Islet of Langerhans (tissue), 1 donor: ENCODE data around the gene ARMC5.
"Not testable (repeated sequence)": the region's sequence is repeated elsewhere in the genome, so short reads cannot be mapped to it uniquely, and the experiment has no call there.

Experiments used
- FAIRE-seq: peaks from one replicate; lab custom pipeline; 2011; peaks lifted over from hg19 to GRCh38; lab: Jason Lieb, UNC

ARMC5 gene

GRCh38 chr16:31435341-31436220, 23.7 kb upstream of the ARMC5 start:
- FAIRE-seq = no peak

DNA sequence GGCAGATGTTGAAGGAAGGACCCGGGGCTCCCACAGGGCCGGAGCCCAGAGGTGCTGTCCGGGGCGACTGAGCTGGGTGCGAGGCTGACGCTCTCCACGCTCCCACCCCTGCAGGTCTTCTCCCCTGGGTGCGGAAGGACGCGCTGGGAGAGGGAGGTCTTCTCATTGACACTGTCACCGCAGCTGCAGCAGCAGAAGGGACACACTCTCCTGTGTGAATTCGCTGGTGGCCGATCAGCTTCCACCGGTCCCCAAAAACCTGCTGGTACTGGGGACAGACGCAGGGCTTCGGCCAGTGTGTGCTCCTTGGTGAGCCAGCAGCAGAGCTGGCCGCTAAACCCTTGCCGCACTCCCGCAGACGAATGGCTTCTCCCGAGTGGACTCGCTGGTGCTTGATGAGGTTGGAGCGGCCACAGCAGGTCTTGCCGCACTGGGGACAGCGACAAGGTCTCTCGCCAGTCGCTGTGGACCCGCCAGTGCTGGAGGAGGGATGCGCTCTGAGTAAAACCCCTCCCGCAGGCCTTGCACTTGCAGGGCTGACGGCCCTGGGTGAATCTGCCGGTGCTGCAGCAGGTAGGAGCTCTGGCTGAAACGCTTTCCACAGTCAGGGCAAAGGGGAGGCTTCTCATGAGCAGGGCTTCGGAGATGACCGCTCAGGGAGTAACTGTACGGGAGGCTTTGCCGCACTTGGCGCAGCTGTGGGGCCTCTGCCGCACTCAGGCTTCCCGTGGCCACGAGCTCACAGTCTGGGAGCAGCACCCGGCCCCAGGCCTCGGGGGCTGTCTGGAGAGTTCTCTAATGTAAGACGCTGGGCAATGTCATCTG, 22.9 kb upstream of the ARMC5 start:
- FAIRE-seq = no peak

DNA sequence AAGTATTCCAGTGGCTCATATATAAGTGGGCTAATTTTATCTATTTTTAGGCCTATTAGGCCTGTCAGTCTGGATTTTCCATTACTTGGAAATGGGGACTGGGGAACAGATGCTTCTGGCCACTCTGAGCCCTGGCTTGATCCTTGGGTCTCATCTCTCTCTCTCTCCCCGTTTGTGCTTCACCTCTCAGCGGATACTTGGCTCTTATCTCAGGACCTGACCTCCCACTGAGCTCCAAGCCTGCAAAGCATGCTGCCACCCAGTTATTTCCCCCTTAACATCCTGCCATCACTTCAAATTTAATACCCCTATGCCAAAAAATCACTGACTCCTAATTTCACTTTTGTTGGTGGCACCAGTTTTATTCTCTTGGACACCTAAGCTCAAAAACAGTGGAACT, 20.9 kb upstream of the ARMC5 start:
- FAIRE-seq = no peak

DNA sequence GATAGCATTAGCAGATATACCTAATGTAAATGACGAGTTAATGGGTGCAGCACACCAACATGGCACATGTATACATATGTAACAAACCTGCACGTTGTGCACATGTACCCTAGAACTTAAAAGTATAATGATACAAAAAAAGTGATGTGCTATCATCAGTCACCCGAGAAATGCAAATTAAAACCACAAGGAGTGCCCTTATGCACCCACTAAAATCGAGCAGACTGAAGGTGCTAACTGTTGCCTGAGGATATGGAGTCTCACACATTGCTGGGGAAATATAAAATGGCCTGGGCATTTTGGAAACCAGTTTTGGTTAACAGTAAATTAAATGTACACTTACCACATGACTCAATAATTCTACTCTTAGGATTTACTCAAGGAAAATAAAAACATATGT, 20.3 kb upstream of the ARMC5 start:
- FAIRE-seq = not testable (repeated sequence)

GRCh38 chr16:31439519-31439918, 19.8 kb upstream of the ARMC5 start:
- FAIRE-seq = no peak

GRCh38 chr16:31440516-31441184, 18.7 kb upstream of the ARMC5 start:
- no peak for FAIRE-seq

DNA sequence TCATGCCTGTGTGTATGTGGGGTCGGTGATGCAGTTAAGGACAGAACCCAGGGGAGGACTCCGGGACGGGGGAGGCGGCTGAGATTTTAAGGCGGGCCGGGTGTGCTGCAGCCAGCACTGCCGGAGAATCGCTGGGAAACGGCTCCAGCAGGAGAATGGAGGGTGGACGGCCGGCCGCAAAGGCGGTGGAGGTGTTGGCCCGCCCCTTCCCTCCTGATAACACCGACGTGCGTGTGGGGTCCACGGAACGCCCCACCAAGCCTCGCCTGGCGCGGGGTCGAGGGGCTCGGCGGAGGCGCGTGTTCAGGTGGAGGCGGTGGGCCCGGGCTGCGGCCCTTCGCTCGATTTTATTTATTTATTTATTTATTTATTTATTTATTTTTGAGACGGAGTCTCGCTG, 17.3 kb upstream of the ARMC5 start:
- no peak for FAIRE-seq

DNA sequence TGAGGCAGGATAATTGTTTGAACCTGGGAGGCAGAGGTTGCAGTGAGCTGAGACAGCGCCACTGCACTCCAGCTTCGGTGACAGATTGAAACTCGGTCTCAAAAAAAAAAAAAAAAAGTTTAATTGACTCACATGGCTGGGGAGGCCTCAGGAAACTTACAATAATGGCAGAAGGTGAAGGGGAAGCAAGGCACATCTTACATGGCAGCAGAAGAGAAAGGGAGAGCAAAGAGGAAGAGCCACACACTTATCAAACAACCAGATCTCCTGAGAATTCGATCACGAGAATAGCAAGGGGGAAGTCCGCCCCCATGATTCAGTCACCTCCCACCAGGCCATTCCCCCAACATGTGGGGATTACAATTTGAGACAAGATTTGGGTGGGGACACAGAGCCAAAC, 13.4 kb upstream of the ARMC5 start:
- FAIRE-seq = not testable (repeated sequence)

DNA sequence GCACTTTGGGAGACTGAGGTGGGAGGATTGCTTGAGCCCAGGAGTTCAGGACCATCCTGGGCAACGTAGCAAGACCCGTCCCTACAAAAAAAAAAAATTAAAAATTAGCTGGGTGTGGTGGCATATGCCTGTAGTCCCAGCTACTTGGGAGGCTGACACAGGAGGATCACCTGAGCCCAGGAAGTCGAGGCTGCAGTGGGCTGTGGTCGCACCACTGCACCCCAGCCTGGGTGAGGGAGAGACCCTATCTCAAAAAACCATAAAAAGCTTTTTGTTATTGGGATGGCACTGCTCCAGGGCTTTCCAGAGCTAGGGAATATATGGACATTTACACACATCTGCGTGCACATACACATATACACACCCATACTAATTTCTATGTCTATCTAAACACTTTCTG, 8.1 kb upstream of the ARMC5 start:
- no peak for FAIRE-seq

DNA sequence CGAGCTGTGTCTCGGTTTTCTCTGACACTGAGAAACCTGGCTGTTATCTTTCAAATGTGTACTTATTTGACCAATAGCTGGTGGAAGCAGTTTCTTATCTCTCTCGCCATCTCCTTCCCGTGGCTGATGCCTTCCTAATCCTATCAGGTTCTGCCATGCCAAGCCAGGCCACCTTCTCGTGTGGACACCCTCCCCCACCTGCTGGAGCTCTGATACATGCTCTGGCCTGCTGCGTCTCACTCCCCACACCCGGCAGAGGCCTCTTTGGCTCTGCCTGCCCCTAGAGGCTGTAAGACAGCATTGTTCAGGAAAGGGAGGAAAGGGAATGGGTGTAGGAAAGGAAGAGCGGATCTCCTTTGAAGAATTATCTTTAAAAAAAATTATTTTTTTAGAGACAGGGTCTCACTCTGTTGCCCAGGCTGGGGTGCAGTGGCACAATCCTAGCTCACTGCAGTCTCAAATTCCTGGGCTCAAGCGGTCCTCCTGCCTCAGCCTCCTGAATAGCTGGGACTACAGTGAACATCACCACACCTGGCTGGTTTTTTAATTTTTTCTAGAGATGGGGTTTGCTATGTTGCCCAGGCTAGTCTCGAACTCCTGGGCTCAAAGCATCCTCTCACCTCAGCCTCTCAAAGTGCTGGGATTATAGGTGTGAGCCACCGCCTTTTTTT, 7.5 kb upstream of the ARMC5 start:
- FAIRE-seq = no peak

GRCh38 chr16:31452631-31453106, 6.6 kb upstream of the ARMC5 start:
- FAIRE-seq = no peak

- no peak for FAIRE-seq
Observed at GRCh38 chr16:31453255-31454204, 5.8 kb upstream of the ARMC5 start.

- no peak for FAIRE-seq
Observed at GRCh38 chr16:31455601-31456314, 3.5 kb upstream of the ARMC5 start.

DNA sequence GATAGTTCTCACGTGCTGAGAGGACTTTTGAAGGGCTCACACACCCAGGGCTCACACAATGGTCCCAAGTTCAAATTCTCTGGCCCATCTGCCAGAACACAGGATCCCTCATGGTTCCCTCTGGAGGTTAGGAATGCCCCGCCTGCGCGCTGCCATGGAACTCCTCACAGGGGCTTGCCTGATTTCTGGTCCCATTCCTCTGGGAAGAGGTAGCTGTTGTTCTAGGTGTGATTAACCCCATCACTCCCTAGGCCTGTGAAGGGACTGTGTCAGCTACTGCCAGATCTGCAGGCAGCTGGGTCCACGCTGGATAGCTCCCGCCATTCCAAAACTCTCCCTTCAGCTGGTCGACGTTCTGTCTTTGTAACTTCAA, 2.3 kb upstream of the ARMC5 start:
- no peak for FAIRE-seq

DNA sequence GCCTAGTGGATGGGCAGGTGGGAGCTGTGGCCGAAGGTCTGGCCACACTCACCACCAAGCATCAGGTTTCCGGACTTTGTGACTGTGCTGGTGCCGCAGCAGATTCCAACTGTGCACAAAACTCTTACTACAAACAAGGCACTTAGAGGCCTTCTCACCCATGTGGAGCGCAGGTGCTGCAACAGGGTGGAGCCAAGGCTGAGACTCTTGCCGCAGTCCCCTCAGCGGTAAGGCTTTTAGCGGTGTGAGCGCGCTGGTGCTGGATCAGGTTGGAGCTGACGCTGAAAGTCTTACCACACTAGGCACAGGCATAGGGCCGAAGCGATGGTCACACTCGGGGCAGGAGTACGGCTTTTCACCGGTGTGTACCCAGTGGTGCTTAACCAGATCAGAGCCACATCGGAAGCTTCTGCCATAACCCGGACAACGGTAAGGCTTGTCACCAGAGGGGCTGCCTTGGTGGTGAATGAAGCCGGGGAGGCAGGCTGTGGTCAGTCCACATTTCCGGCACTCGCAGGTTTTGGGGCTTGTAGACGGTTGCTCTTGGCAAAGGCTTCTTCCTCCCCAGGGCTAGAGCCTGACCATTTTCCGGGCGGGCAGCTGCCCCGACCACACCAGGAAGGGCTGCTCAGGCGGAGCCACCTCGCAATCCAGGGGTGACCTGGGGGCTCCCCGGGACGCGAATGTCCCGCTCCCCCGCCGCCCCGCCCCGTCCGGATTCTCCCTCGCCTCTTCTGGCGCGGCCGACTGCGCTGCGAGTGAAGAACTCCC, 1.0 kb upstream of the ARMC5 start:
- no peak for FAIRE-seq

DNA sequence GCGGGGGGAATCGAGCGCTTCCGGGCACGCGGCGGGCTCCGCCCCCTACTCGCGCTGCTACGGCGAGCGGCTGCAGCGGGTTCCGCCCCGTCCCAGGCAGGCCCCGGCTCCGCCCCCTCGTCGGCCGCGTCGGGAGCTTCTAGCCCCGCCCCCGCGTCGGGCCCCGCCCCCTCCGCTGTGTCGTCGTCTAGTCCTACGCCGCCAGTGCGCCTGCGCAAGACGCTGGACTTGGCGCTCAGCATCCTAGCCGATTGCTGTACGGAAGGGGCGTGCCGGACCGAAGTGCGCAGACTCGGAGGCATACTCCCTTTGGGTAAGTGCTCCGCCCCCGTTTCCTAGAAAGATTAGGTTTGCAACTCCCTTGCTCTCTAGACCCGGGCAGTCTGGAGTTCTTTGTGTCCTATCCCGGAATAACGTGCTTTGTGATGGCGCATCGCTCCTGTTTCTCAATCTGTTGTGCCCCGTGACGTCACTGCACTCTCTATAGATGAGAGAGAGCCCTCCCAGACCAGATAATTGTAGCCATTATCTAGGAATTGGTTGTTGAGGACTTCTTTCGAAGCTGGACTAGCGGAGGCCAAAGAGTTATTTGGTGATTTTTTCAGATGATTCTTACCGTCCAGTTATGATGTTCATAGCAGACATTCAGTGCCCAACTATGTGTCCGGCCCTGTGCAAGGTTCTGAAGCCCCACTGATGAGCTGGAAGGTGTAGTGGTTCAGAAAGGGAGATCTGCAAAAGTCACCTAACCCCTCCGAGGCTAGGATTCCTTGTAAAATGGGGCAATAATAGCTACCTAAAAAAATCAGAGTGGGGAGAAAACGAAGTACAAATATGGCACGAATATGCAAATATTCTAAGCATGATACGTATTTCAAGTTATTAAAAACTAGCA, 633 bp downstream of the ARMC5 start:
- FAIRE-seq = no peak

DNA sequence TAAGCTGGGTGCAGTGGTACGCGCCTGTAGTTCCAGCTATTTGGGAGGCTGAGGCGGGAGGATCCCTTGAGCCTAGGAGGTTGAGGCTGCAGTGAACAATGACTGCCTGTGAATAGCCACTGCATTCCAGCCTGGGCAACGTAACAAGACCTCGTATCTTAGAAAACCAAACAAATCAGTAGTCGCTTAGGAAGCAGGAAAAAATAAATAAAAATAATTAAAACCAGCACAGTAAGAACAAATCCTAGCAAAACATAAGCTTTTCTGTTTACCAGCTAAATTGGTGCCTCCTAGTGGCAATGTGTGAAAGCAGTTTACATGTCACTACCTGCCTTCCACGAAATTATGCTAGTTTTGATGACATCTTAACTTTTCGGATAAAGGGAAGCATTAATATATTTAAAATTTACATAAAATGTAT, 1.3 kb downstream of the ARMC5 start:
- peak; percentile 9 for FAIRE-seq

GRCh38 chr16:31461201-31461920, 2.1 kb downstream of the ARMC5 start:
- FAIRE-seq = no peak
